ENCODE results near the gene NLE1. TPM values are rescaled to one million over a fixed set of nuclear protein-coding genes. Genes with fewer than 3 reads are reported as not detected.
A peak's percentile ranks its signal among the peaks of the same experiment; 100 is the strongest.

NLE1 gene
- total RNA-seq, 3 donors from 2014 or later, result 15.2 to 32.1 (median 18.2) TPM

DNA sequence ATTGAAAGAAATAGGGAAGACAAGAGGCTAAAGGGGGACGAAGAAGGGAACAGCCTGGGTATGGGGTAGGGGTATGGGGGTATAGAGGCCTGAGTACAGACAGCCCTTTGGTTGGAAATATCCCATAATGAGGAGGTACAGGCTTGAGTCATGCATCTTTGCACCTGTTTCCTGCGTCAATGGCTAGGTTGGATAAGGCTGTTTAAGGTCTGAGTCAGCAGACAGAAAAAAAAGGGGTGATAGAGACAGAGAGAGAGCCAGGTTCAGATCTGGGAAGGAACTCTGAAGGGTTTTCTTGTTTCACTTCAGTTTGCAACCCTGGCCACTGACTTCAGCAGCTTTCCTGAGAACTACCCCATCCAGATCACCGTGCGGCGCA lies 12.1 kb downstream of the NLE1 start:
- H3K27ac ChIP-seq, result no peak overlapping the region
- TF ChIP-seq, protein P1, sequence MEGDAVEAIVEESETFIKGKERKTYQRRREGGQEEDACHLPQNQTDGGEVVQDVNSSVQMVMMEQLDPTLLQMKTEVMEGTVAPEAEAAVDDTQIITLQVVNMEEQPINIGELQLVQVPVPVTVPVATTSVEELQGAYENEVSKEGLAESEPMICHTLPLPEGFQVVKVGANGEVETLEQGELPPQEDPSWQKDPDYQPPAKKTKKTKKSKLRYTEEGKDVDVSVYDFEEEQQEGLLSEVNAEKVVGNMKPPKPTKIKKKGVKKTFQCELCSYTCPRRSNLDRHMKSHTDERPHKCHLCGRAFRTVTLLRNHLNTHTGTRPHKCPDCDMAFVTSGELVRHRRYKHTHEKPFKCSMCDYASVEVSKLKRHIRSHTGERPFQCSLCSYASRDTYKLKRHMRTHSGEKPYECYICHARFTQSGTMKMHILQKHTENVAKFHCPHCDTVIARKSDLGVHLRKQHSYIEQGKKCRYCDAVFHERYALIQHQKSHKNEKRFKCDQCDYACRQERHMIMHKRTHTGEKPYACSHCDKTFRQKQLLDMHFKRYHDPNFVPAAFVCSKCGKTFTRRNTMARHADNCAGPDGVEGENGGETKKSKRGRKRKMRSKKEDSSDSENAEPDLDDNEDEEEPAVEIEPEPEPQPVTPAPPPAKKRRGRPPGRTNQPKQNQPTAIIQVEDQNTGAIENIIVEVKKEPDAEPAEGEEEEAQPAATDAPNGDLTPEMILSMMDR (IDR thresholded peaks at IDR 0.05), result no peak
- TF ChIP-seq POLR2A (IDR thresholded peaks at IDR 0.05) (no peak), POLR2AphosphoS5 (IDR thresholded peaks at IDR 0.05) (no peak)
- intact Hi-C loops (cut with DNase I; ENCODE audit: low total_unique reads), result no loop called here
- H3K27me3 ChIP-seq, result no peaks in the 10 kb centered on the region
- no peak for DNase-seq (ENCODE audit: low spot score in 2 of 2)
- no peak overlapping the region for H3K4me3 ChIP-seq
- no peaks in the 10 kb centered on the region for H3K4me1 ChIP-seq
- H3K9me3 ChIP-seq, result no peaks in the 10 kb centered on the region
- no peaks in the 10 kb centered on the region for H3K36me3 ChIP-seq

DNA sequence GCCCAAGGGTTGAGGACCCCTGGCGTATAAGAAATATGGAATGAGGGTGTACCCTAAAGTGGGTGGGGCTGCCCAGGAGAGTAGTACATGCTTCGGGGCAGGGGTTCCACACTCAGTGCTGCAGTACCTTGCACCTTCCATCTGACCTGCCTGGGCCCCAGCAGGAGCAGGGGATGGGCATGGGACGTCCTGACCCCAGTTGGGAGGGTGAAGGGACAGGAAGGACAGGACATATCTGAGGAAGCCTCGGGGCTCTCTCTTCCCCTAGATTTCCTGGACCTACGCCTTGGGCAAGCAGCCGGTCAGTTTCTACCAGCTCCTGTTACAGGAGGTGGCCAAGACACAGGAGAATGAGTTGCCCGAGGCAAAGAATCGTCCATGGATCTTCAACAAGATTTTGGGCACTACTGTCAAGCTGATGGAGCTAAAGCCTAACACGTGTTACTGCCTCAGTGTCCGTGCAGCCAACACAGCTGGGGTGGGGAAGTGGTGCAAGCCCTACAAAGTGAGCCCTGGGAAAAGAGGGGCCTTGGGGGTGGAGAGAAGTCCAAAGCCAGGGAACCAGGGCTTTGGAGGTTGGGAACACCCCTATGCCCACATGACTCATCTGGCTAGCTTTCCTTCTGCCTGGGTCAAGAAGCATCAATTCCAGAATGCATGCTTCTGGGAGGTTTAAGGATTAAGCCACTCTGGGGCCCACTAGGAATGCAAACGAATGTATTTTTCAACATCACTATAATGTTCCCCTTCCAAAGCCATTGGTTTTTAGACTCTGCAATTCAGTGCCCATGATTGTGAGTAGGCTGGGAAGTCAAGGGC lies 12.7 kb downstream of the NLE1 start:
- Histone ChIP-seq H3K27ac (no peak overlapping the region), H3K4me3 (no peak overlapping the region), H3K27me3 (no peaks in the 10 kb centered on the region), H3K4me1 (no peaks in the 10 kb centered on the region), H3K9me3 (no peaks in the 10 kb centered on the region), H3K36me3 (no peaks in the 10 kb centered on the region)
- intact Hi-C loops (cut with DNase I; ENCODE audit: low total_unique reads), result no loop called here
- TF ChIP-seq, protein P1 (IDR thresholded peaks at IDR 0.05), result no peak
- no peak for TF ChIP-seq POLR2A (IDR thresholded peaks at IDR 0.05)
- TF ChIP-seq POLR2AphosphoS5 (IDR thresholded peaks at IDR 0.05), result no peak
- DNase-seq (ENCODE audit: low spot score in 2 of 2), result no peak

DNA sequence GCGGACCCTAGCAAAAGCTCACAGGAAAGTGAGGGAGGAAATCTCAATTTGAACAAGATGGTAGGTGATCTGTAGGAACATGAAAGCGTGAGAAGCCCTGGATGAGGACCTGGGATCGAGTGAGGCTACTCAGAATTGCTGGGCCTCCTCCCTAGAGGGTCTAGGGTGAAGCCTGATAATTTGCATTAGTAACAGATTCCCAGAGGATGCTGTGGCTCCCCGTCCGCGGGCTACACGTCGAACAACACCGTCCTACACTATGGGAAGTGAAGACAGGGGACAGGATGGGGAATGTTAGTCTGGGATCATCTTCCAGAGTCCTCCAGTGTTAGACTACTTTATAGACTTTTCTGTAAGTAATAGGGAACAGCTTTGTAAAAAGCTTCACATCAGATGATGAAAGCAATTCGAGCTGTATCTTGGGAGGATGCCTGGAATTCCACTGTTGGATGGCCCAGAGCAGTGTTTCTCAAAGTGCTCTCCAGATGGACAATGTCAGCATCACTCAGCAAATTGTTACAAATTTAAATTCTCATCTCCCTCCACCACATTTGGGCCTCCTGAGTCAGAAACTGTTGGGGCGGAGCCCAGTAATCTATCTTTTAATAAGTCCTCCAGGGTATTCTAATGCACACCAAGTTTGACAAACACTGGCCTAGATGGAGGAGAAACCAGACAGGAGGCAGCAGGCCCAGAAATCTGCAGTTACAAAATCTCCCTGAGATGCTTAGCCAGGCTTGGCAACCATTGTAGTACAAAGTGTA lies 14.2 kb downstream of the NLE1 start:
- Histone ChIP-seq H3K27me3 (no peaks in the 10 kb centered on the region), H3K4me3 (no peak overlapping the region), H3K9me3 (no peaks in the 10 kb centered on the region), H3K4me1 (no peaks in the 10 kb centered on the region), H3K36me3 (no peaks in the 10 kb centered on the region), H3K27ac (peak overlapping the region in 1 of 2 donors; percentile 32)
- intact Hi-C loops (cut with DNase I; ENCODE audit: low total_unique reads), result no loop called here
- no peak for DNase-seq (ENCODE audit: low spot score in 2 of 2)
- no peak for TF ChIP-seq POLR2AphosphoS5 (IDR thresholded peaks at IDR 0.05)
- TF ChIP-seq, protein P1 (IDR thresholded peaks at IDR 0.05), result no peak
- no peak for TF ChIP-seq POLR2A (IDR thresholded peaks at IDR 0.05)

DNA sequence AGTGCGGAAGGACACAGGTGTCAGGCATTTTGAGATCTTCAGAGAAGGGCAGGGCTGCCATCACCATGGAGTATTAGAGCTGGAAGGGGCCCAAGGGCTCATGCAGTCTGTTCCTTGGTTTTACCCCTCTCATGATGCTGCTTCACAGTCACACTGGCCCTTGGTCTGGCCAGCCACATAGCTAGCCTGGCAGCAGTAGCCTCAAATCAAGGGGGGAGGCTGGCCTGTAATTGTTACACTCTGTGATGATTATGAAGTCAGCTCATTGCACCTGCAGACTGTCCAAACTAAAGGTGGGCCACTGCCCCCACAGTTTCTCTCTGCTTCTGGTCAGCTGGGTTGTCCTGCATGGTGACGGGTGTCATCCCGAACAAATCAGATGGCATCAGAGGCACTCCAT lies 20.8 kb downstream of the NLE1 start, which contains the start of gene FNDC8:
FNDC8 (plus strand) TSS at position 301 of the 400 bp plus-strand sequence; CDS start at position 380, 79 bp downstream.
- Histone ChIP-seq H3K27ac (no peak within 1 kb of the TSS), H3K27me3 (no peaks in the 10 kb centered on the region), H3K4me1 (no peaks in the 10 kb centered on the region), H3K4me3 (no peak within 1 kb of the TSS), H3K36me3 (no peaks in the 10 kb centered on the region), H3K9me3 (no peaks in the 10 kb centered on the region)
- TF ChIP-seq, protein P1 (IDR thresholded peaks at IDR 0.05), result no peak
- TF ChIP-seq POLR2A (IDR thresholded peaks at IDR 0.05) (no peak), POLR2AphosphoS5 (IDR thresholded peaks at IDR 0.05) (no peak)
- no peak for DNase-seq (ENCODE audit: low spot score in 2 of 2)
- intact Hi-C loops (cut with DNase I; ENCODE audit: low total_unique reads), result no loop called here

All from breast epithelium (tissue), 4 donors.